Breast epithelium (tissue), 4 donors: ENCODE measurements around the gene CACNA2D2. TPM values are rescaled to one million over a fixed set of nuclear protein-coding genes. Genes with fewer than 3 reads are reported as not detected.

Experiments
- DNase-seq, 2 donors: peaks; one replicate each; pipeline ENCODE4 v3.0.0-alpha.2; 2019; ENCODE audit warnings: low spot score in 2 of 2
- H3K27ac ChIP-seq, 2 donors: fragments of 200-600 bp; sonication (generic) in 1 of 2; one replicate each; pipeline ENCODE4 v1.5.1; 2016 to 2019; ENCODE audit warnings: mild to moderate bottlenecking in 1 of 2
- H3K27me3 ChIP-seq, 2 donors: fragments of 200-600 bp; sonication (generic) in 1 of 2; one replicate each; pipeline versions ENCODE4 v1.5.1 to v1.6.0; 2017 to 2019; ENCODE audit warnings: control low read depth in 1 of 2, mild to moderate bottlenecking in 1 of 2
- H3K36me3 ChIP-seq: fragments of 200-600 bp; one replicate; pipeline ENCODE4 v1.5.1; 2019
- H3K4me1 ChIP-seq, 2 donors: fragments of 200-600 bp; sonication (generic); one replicate each; pipeline ENCODE4 v1.5.1; 2016 to 2019; ENCODE audit warnings: control low read depth in 1 of 2
- H3K4me3 ChIP-seq, 3 donors: fragments of 200-600 bp; sonication (generic); 1 replicate in 2 of 3; 2 replicates in 1 of 3; pipeline ENCODE4 v1.5.1; 2016 to 2019; ENCODE audit warnings: mild to moderate bottlenecking in 3 of 3, moderate library complexity in 2 of 3
- H3K9me3 ChIP-seq, 2 donors: fragments of 200-600 bp; sonication (generic) in 1 of 2; one replicate each; pipeline ENCODE4 v1.5.1; 2016 to 2019; ENCODE audit warnings: control low read depth in 1 of 2
- CTCF ChIP-seq, 3 donors: fragments of 450-650 bp; IDR thresholded peaks; one replicate each; pipeline ENCODE4 v1.5.1; 2016 to 2017; ENCODE audit warnings: antibody characterized with exemption in 3 of 3, mild to moderate bottlenecking in 3 of 3, moderate library complexity in 3 of 3
- POLR2A ChIP-seq: fragments of 450-650 bp; IDR thresholded peaks from one replicate; pipeline ENCODE4 v1.6.1; 2016; ENCODE audit warnings: antibody characterized with exemption, mild to moderate bottlenecking, moderate library complexity
- POLR2AphosphoS5 ChIP-seq, 3 donors: sonication (generic); formaldehyde crosslinking; IDR thresholded peaks; one replicate each; pipeline ENCODE4 v1.6.1; 2017; ENCODE audit warnings: antibody characterized with exemption in 3 of 3
- intact Hi-C: fragments of 100-400 bp; cut with DNase I; formaldehyde crosslinking; loops from one replicate; pipeline ENCODE4 v1.15.1; 2023; ENCODE audit warnings: low total_unique reads
- total RNA-seq, 3 donors: library from RNA; depleted of rRNA; stranded (reverse); fragments of >200 nt; gene quantifications; one replicate each; pipeline ENCODE4 v1.1.0, GENCODE V29; 2016

CACNA2D2 gene
- total RNA-seq, 3 donors from 2014 or later, result 0.80 to 2.0 (median 1.5) TPM

- H3K27me3 ChIP-seq, result no peaks in the 10 kb centered on the region
- peaks cover 19 to 23% of the 10 kb centered on the region in 2 donors for H3K4me1 ChIP-seq
- peak overlapping the region; percentile 96 to 99 for H3K27ac ChIP-seq
- intact Hi-C loops, result no loop called here
- DNase-seq, result peak; percentile 99 to 100
- H3K9me3 ChIP-seq, result no peaks in the 10 kb centered on the region
- peak overlapping the region; percentile 65 to 84 (median 68) for H3K4me3 ChIP-seq
- TF ChIP-seq POLR2AphosphoS5 (IDR thresholded peaks at IDR 0.05) (peak; percentile 93 to 95 (median 94)), CTCF (IDR thresholded peaks at IDR 0.05) (peak in 1 of 3 donors; percentile 31), POLR2A (peak; percentile 57)
- no peaks in the 10 kb centered on the region for H3K36me3 ChIP-seq
Observed at GRCh38 chr3:50337175-50337861, 166.1 kb downstream of the CACNA2D2 start.

- peaks cover 1% of the 10 kb centered on the region for H3K36me3 ChIP-seq
- H3K27me3 ChIP-seq, result no peaks in the 10 kb centered on the region
- no peaks in the 10 kb centered on the region for H3K9me3 ChIP-seq
- H3K4me1 ChIP-seq, result peaks cover 19 to 23% of the 10 kb centered on the region in 2 donors
- intact Hi-C loops, result no loop called here
- no peak for DNase-seq
- H3K4me3 ChIP-seq, result peak overlapping the region; percentile 65 to 84 (median 68)
- peak overlapping the region; percentile 96 to 99 for H3K27ac ChIP-seq
- TF ChIP-seq POLR2A, result no peak
- peak in 1 of 3 donors; percentile 7 for TF ChIP-seq POLR2AphosphoS5 (IDR thresholded peaks at IDR 0.05)
- TF ChIP-seq CTCF (IDR thresholded peaks at IDR 0.05), result peak in 1 of 3 donors; percentile 24
Observed at GRCh38 chr3:50336452-50337174, 166.8 kb downstream of the CACNA2D2 start.

- TF ChIP-seq POLR2A (no peak), POLR2AphosphoS5 (IDR thresholded peaks at IDR 0.05) (no peak), CTCF (IDR thresholded peaks at IDR 0.05) (no peak)
- H3K4me1 ChIP-seq, result peaks cover 9 to 19% of the 10 kb centered on the region in 2 donors
- no peaks in the 10 kb centered on the region for H3K27me3 ChIP-seq
- H3K4me3 ChIP-seq, result peak overlapping the region in 1 of 3 donors; percentile 45
- intact Hi-C loops, result no loop called here
- peaks cover 8% of the 10 kb centered on the region for H3K36me3 ChIP-seq
- no peaks in the 10 kb centered on the region for H3K9me3 ChIP-seq
- no peak for DNase-seq
- H3K27ac ChIP-seq, result peak overlapping the region; percentile 84 to 96
Observed at GRCh38 chr3:50334339-50335075, 168.9 kb downstream of the CACNA2D2 start.

GRCh38 chr3:50333744-50334328, 169.6 kb downstream of the CACNA2D2 start:
- Histone ChIP-seq H3K36me3 (peaks cover 8% of the 10 kb centered on the region), H3K27ac (peak overlapping the region; percentile 84 to 96), H3K4me3 (peak overlapping the region in 1 of 3 donors; percentile 45), H3K27me3 (no peaks in the 10 kb centered on the region), H3K4me1 (peaks cover 9 to 19% of the 10 kb centered on the region in 2 donors), H3K9me3 (no peaks in the 10 kb centered on the region)
- intact Hi-C loops, result no loop called here
- DNase-seq, result no peak
- peak in 1 of 3 donors; percentile 56 for TF ChIP-seq POLR2AphosphoS5 (IDR thresholded peaks at IDR 0.05)
- TF ChIP-seq CTCF (IDR thresholded peaks at IDR 0.05), result no peak
